Measurements from ENCODE around the gene YBX1. TPM values are rescaled to one million over a fixed set of nuclear protein-coding genes. Genes with fewer than 3 reads are reported as not detected.
A peak's percentile ranks its signal among the peaks of the same experiment; 100 is the strongest.
"Not testable (repeated sequence)": the region's sequence is repeated elsewhere in the genome, so short reads cannot be mapped to it uniquely, and the experiment has no call there.

YBX1 gene
- total RNA-seq, 4 donors from 2014 or later = 227 to 358 (median 293) TPM

DNA sequence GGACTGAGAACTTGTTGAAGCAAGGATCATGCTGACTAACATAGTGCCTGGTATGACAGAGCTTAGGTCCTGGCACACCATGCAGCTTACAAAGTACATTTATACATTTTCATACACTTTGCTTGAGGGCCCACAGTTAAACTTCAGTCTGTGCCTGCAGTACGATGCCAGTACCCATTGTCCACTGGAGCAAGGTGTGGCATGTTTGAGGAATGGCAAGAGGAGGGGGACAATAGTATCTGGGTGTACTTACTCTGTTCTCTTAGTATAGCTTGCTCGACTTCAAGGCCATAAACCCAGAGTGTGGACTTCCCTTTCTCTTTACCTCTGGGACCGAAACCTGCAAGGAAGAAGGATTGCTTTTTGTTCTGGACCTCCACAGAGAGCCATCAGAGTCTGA lies 6.8 kb upstream of the YBX1 start:
- 72 to 83% methylated on average over 3 of the region's 3 CpGs for WGBS, 2 donors
- TF ChIP-seq, protein P1, sequence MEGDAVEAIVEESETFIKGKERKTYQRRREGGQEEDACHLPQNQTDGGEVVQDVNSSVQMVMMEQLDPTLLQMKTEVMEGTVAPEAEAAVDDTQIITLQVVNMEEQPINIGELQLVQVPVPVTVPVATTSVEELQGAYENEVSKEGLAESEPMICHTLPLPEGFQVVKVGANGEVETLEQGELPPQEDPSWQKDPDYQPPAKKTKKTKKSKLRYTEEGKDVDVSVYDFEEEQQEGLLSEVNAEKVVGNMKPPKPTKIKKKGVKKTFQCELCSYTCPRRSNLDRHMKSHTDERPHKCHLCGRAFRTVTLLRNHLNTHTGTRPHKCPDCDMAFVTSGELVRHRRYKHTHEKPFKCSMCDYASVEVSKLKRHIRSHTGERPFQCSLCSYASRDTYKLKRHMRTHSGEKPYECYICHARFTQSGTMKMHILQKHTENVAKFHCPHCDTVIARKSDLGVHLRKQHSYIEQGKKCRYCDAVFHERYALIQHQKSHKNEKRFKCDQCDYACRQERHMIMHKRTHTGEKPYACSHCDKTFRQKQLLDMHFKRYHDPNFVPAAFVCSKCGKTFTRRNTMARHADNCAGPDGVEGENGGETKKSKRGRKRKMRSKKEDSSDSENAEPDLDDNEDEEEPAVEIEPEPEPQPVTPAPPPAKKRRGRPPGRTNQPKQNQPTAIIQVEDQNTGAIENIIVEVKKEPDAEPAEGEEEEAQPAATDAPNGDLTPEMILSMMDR (IDR thresholded peaks at IDR 0.05) = no peak
- TF ChIP-seq POLR2A (IDR thresholded peaks at IDR 0.05) = no peak
- DNase-seq (ENCODE audit: low spot score in 2 of 2) = no peak
- no peak overlapping the region for H3K4me3 ChIP-seq (ENCODE audit: low read depth, poor library complexity, severe bottlenecking)
- intact Hi-C loops (cut with DNase I; ENCODE audit: low total_unique reads) = no loop called here

DNA sequence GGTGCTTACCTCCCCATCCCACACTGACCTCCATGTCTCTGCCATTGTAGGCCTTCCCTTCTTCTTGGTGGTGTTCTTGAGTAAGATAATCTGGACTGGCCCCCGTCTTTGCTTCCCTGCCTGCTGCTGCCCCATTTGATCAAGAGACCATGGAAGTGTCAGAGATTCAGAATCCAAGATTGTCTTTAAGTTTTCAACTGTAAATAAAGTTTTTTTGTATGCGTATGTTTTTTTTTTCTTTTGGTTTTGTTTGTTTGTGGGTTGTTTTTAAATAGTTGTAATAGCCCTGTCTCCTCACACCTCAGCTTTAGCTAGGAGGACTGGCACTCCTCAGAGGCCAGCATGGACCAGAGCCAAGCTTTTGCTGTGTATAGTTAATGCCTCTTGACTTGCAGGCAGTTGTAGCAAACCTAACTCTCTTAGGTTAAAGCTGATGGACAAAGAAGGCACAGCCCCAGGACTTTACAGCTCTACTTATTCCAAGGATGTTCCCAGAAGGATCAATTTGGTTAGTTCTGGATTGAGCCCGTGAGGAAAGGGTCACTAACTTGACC lies 5.6 kb upstream of the YBX1 start:
- intact Hi-C loops (cut with DNase I; ENCODE audit: low total_unique reads) = no loop called here
- DNase-seq (ENCODE audit: low spot score in 2 of 2) = no peak
- TF ChIP-seq, protein P1 (IDR thresholded peaks at IDR 0.05) = no peak
- no peak for TF ChIP-seq POLR2A (IDR thresholded peaks at IDR 0.05)
- no peak overlapping the region for H3K4me3 ChIP-seq (ENCODE audit: low read depth, poor library complexity, severe bottlenecking)
- 93 to 94% methylated on average over 3 of the region's 3 CpGs for WGBS, 2 donors

DNA sequence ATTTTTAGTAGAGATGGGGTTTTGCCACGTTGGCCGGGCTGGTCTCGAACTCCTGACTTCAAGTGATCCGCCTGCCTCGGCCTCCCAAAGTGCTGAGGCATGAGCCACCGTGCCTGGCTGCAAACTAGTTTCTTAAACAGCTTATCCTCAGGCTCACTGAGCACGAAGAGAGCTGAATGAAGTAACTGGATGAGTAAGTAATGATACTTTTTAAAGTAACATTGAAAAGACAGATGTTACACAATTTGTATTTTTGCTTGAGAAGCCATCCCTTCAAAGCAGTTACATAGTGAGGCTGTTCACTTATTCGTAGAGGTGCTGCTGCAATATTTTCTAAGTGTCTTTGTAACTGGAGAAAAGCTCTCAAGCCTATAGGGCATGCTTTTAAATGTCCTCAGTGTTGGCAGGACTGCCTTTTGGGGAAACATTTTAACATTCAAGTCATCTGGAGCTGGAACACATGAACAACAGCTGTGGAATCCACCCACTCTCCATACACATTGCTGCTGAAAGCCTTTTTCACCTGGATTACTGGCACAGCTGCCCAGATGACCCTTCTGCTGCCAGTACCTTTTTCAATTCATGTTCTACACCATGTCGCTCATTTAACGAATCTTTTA lies 2.7 kb upstream of the YBX1 start:
- WGBS, 2 donors = 72 to 75% methylated on average over 10 of the region's 10 CpGs
- no peak overlapping the region for H3K4me3 ChIP-seq (ENCODE audit: low read depth, poor library complexity, severe bottlenecking)
- intact Hi-C loops (cut with DNase I; ENCODE audit: low total_unique reads) = no loop called here
- TF ChIP-seq, protein P1 (IDR thresholded peaks at IDR 0.05) = no peak
- no peak for TF ChIP-seq POLR2A (IDR thresholded peaks at IDR 0.05)
- DNase-seq (ENCODE audit: low spot score in 2 of 2) = no peak

DNA sequence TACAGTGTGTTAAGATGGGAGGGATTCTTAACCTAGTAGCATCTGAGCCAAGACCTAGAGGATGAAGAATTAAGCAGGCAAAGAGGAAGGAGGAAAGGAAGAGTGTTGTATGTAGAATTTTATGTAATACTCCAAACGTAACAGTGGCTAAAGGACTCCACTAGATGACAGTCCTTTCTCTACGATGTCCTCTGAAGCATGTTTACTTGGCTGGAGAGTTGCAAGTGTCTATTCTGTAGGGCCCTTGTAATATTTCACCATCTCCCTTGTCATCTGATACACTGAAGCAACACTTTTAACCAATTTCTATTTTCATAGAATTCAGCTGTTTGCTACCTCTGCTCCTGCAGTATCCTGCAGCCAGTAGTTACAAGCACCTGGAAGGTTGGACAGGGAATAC lies 2.2 kb upstream of the YBX1 start:
- H3K4me3 ChIP-seq (ENCODE audit: low read depth, poor library complexity, severe bottlenecking) = no peak overlapping the region
- TF ChIP-seq, protein P1 (IDR thresholded peaks at IDR 0.05) = no peak
- no peak for TF ChIP-seq POLR2A (IDR thresholded peaks at IDR 0.05)
- intact Hi-C loops (cut with DNase I; ENCODE audit: low total_unique reads) = no loop called here
- no peak for DNase-seq (ENCODE audit: low spot score in 2 of 2)
- 73 to 75% methylated on average over 2 of the region's 2 CpGs for WGBS, 2 donors

DNA sequence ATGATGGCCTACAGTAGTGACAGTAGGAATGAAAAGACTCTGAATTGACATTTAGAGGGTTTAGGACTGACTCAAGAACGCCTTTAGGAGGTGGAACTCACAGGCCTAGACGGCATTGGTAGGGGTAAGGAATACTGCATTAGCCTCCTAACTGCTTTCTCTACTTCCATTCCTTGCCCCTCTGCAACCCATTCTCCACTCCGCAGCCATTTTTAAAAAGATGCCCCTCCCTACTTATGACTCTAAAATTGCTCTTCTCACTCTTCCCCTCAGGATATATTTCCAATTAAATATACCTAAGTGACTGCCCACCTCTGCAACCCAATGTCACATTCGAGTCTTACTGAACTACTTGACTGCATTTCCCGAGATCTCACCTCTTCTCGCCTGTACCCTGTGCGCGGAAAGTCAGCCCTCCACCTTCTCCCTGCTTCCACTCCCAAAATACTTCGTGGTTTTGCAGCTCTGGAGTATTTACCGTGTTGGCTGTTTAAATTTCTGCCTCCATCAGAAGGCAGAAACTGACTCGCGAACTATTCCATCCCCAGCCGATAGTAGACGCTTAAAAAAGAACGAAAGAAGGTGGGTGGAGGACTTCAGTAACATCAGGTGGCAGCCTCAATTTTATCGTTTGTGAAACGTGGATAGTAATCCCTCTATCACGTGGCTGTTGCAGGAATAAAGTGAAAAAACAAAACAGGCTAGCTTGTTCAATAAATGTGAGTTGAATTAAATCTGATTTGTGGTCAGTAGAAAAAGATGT lies 1.1 kb upstream of the YBX1 start:
- H3K4me3 ChIP-seq (ENCODE audit: low read depth, poor library complexity, severe bottlenecking) = peak overlapping the region; percentile 48
- no peak for DNase-seq (ENCODE audit: low spot score in 2 of 2)
- 3 to 5% methylated on average over 18 of the region's 18 CpGs for WGBS, 2 donors
- TF ChIP-seq POLR2A (IDR thresholded peaks at IDR 0.05) = no peak
- TF ChIP-seq, protein P1 (IDR thresholded peaks at IDR 0.05) = no peak
- intact Hi-C loops (cut with DNase I; ENCODE audit: low total_unique reads) = no loop called here

DNA sequence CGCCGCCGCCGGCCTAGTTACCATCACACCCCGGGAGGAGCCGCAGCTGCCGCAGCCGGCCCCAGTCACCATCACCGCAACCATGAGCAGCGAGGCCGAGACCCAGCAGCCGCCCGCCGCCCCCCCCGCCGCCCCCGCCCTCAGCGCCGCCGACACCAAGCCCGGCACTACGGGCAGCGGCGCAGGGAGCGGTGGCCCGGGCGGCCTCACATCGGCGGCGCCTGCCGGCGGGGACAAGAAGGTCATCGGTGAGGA lies 193 bp downstream of the YBX1 start:
- DNase-seq (ENCODE audit: low spot score in 2 of 2) = not testable (repeated sequence)
- 0% methylated on average over 2 of the region's 33 CpGs; no CpG with 5 or more reads in 1 of the 2 donors for WGBS, 2 donors

More for the DNA sequence above, 193 bp downstream of the YBX1 start:
- peak overlapping the region; percentile 39 for H3K4me3 ChIP-seq (ENCODE audit: low read depth, poor library complexity, severe bottlenecking)
- intact Hi-C loops (cut with DNase I; ENCODE audit: low total_unique reads) = not testable (repeated sequence)
